Adrenal gland (tissue), 12 donors: ENCODE results near the gene SCP2. TPM values are rescaled to one million over a fixed set of nuclear protein-coding genes. Genes with fewer than 3 reads are reported as not detected.

ENCODE experiments used
- DNase-seq, 7 donors: peaks; one replicate each; pipeline ENCODE4 v3.0.0-alpha.2; 2019 to 2020
- H3K27ac ChIP-seq, 5 donors: fragments of 200-600 bp; sonication (generic) in 4 of 5; 1 replicate in 3 of 5; 2 replicates in 2 of 5; pipeline versions ENCODE4 v1.5.1 to v1.8.0; 2016 to 2020; ENCODE audit warnings: mild to moderate bottlenecking in 1 of 5
- H3K27me3 ChIP-seq: fragments of 200-600 bp; 2 replicates; pipeline ENCODE4 v1.8.0; 2021
- H3K36me3 ChIP-seq, 2 donors: fragments of 200-600 bp; replicated peaks in 1 of 2; 1 replicate in 1 of 2; 2 replicates in 1 of 2; pipeline versions ENCODE4 v1.5.1 to v1.8.0; 2018 to 2022
- H3K4me1 ChIP-seq, 2 donors: fragments of 200-600 bp; replicated peaks in 1 of 2; 1 replicate in 1 of 2; 2 replicates in 1 of 2; pipeline versions ENCODE4 v1.5.1 to v1.8.0; 2018 to 2021
- H3K4me3 ChIP-seq, 4 donors: fragments of 200-600 bp; sonication (generic) in 3 of 4; one replicate each; pipeline ENCODE4 v1.5.1; 2016 to 2018
- H3K9me3 ChIP-seq, 3 donors: fragments of 200-600 bp; sonication (generic) in 1 of 3; replicated peaks in 1 of 3; 1 replicate in 2 of 3; 2 replicates in 1 of 3; pipeline versions ENCODE4 v1.5.1 to v1.8.0; 2016 to 2021
- CTCF ChIP-seq, 6 experiments: fragments of 450-650 bp in 4 of 6; fragments of 200-600 bp in 2 of 6; sonication (generic) in 1 of 6; IDR thresholded peaks; 1 replicate in 5 of 6; 2 replicates in 1 of 6; pipeline versions ENCODE4 v1.5.1 to v1.8.0; 2016 to 2021; ENCODE audit warnings: antibody characterized with exemption in 6 of 6, mild to moderate bottlenecking in 2 of 6, moderate library complexity in 1 of 6
- POLR2A ChIP-seq, 2 donors: fragments of 450-650 bp; IDR thresholded peaks; one replicate each; pipeline ENCODE4 v1.6.1; 2017; ENCODE audit warnings: antibody characterized with exemption in 2 of 2, mild to moderate bottlenecking in 2 of 2, moderate library complexity in 1 of 2
- WGBS, 4 donors: extraction: QIAGEN DNeasy Blood & Tissue Kit in 2 of 4; methylation state at CpG; one replicate each; pipeline versions ENCODE4 v1.1.5 to v1.1.7; 2013 to 2017; 5-methylcytosine and 5-hydroxymethylcytosine counted together
- intact Hi-C, 2 donors: fragments of 100-400 bp; cut with DNase I; formaldehyde crosslinking; loops; one replicate each; pipeline versions ENCODE4 v1.14.1 to v1.15.0; 2022 to 2023
- polyA plus RNA-seq, 3 donors: library from polyadenylated mRNA; stranded (reverse); fragments of 200-250 nt in 2 of 3; fragments of 350-450 nt in 1 of 3; fragmentation: Illumina TruSeq in 1 of 3; extraction: RNeasy Lipid Tissue Mini Kit (QIAGEN cat#74804) in 1 of 3; gene quantifications; one replicate each; pipeline ENCODE4 v1.2.3, GENCODE V29; 2013 to 2014
- total RNA-seq, 9 donors: library from RNA; depleted of rRNA in 4 of 9; stranded (reverse); fragments of >200 nt in 4 of 9; fragments of 120-200 nt in 1 of 9; fragmentation: NEBNext Ultra II Directional in 1 of 9; extraction: Animal tissue kit (Norgen Biotek cat#: 25700) in 1 of 9; gene quantifications; one replicate each; pipeline versions ENCODE4 v1.1.0 to v1.2.4, GENCODE V29; 2013 to 2023
- donor health status: healthy with polysubstance abuse.
- donor health status: Bipolar disorder and iron deficiency.
- donor health status: DM: yes; HTN: yes; CAD: no.
- donor health status: DM: no; HTN: no; CAD: no.
- donor health status: DM: no; HTN: no; CAD: no.
- donor health status: DM: yes; HTN: yes; CAD: no.

SCP2 gene
- total and polyA plus RNA-seq, 12 donors = 114 to 256 (median 144) TPM

GRCh38 chr1:52928015-52928404, 934 bp downstream of the SCP2 start:
- H3K4me1 ChIP-seq = peaks cover 0 to 16% of the 10 kb centered on the region in 2 donors
- H3K27ac ChIP-seq = peak overlapping the region in 3 of 5 donors; percentile 79 to 87 (median 85)
- 16 to 17% (median 17%) methylated on average over 13 to 15 of the region's 15 CpGs for WGBS, 4 donors
- H3K9me3 ChIP-seq = no peaks in the 10 kb centered on the region
- no peak for DNase-seq
- TF ChIP-seq CTCF (IDR thresholded peaks at IDR 0.05) (no peak), POLR2A (IDR thresholded peaks at IDR 0.05) (no peak)
- no peaks in the 10 kb centered on the region for H3K36me3 ChIP-seq
- no peaks in the 10 kb centered on the region for H3K27me3 ChIP-seq
- peak overlapping the region in 2 of 4 donors; percentile 73 to 75 for H3K4me3 ChIP-seq
- intact Hi-C loops = loop anchor here in 1 of 2 donors (10.0 kb wide), 1 partner anchor 247 kb away; no protein-coding TSS in a partner anchor

GRCh38 chr1:52929019-52929418, 1.9 kb downstream of the SCP2 start:
- Histone ChIP-seq H3K4me1 (peaks cover 0 to 16% of the 10 kb centered on the region in 2 donors), H3K27me3 (no peaks in the 10 kb centered on the region), H3K27ac (no peak overlapping the region), H3K9me3 (no peaks in the 10 kb centered on the region), H3K4me3 (no peak overlapping the region), H3K36me3 (no peaks in the 10 kb centered on the region)
- 62 to 84% (median 77%) methylated on average over 4 of the region's 4 CpGs for WGBS, 4 donors
- DNase-seq = no peak
- intact Hi-C loops = loop anchor here in 1 of 2 donors (10.0 kb wide), 1 partner anchor 246 kb away; no protein-coding TSS in a partner anchor
- no peak for TF ChIP-seq POLR2A (IDR thresholded peaks at IDR 0.05)
- TF ChIP-seq CTCF (IDR thresholded peaks at IDR 0.05) = no peak

DNA sequence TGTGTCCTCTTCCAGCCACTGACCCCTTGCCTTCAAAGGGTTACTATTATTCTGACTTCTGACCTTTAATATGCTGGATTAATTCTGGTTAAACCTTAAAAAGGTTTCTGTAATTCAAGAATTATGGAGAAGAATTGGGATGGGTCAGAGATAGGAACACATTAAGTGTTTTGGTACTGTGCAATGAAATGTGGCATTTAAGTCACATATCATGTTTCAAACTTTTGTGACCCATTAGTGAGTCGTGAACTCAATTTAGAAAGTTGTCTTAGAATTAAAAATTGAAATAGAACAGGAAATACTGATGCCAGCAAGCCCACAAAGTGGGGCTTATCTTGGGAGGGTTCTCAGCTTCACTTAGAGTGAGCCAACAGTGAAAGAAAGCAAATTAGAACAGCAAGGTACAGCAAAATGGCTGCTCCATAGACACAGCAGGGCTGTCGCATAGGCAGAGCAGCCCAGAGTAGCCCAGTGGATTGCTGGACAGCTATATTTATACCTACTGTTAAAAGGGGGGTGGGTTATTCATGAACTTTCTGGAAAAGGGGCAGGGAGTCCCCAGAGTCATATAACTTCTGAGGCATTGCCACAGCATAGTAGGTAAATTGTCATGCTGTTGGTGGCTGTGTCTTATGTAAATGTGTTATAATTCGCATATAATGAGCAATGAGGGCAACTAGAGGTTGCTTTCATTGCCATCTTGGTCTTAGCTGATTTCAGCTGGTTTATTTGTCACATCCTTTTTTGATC, 10.5 kb downstream of the SCP2 start:
- Histone ChIP-seq H3K9me3 (no peaks in the 10 kb centered on the region), H3K27ac (no peak overlapping the region), H3K4me1 (no peaks in the 10 kb centered on the region), H3K27me3 (no peaks in the 10 kb centered on the region), H3K4me3 (no peak overlapping the region), H3K36me3 (no peaks in the 10 kb centered on the region)
- WGBS, 4 donors = 83 to 88% (median 84%) methylated on average over 3 of the region's 3 CpGs
- intact Hi-C loops = no loop called here
- DNase-seq = no peak
- TF ChIP-seq CTCF (IDR thresholded peaks at IDR 0.05) (no peak), POLR2A (IDR thresholded peaks at IDR 0.05) (no peak)

DNA sequence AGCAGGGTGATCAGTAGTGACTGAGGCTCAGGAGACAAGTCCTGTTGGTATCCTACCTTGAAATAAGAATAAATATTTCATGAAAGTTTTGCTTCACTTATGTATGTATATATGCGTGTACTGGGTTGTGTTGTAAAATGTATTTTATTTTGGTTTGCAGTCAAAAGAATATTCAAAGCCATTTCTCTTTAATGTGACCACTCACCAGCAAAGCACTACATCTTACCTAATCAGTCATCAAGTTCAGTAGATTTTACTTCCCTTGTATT, 11.0 kb downstream of the SCP2 start:
- no peaks in the 10 kb centered on the region for H3K36me3 ChIP-seq
- H3K9me3 ChIP-seq = no peaks in the 10 kb centered on the region
- no peak overlapping the region for H3K4me3 ChIP-seq
- no peaks in the 10 kb centered on the region for H3K27me3 ChIP-seq
- H3K27ac ChIP-seq = no peak overlapping the region
- DNase-seq = no peak
- 97 to 100% (median 100%) methylated on average over 1 of the region's 1 CpG for WGBS, 4 donors
- intact Hi-C loops = no loop called here
- no peaks in the 10 kb centered on the region for H3K4me1 ChIP-seq
- TF ChIP-seq POLR2A (IDR thresholded peaks at IDR 0.05) (no peak), CTCF (IDR thresholded peaks at IDR 0.05) (no peak)
